Activated naive CD4-positive, alpha-beta T cell treated with anti-CD3 and anti-CD28 coated beads, Interleukin-2, amount 50 U/mL, for 24 hours (primary cell): ENCODE results near the gene KIN.
"Not testable (repeated sequence)": the region's sequence is repeated elsewhere in the genome, so short reads cannot be mapped to it uniquely, and the experiment has no call there.

Experiments used
- H3K27ac Mint-ChIP-seq: one replicate; pipeline ENCODE4 v1.8.0; 2021; ENCODE audit warnings: mild to moderate bottlenecking, mixed read lengths
- H3K27me3 Mint-ChIP-seq: one replicate; pipeline ENCODE4 v1.8.0; 2021; ENCODE audit warnings: mixed read lengths
- H3K36me3 Mint-ChIP-seq: one replicate; pipeline ENCODE4 v1.8.0; 2021; ENCODE audit warnings: mixed read lengths
- H3K4me1 Mint-ChIP-seq: one replicate; pipeline ENCODE4 v1.8.0; 2021; ENCODE audit warnings: mixed read lengths
- H3K4me3 Mint-ChIP-seq: one replicate; pipeline ENCODE4 v1.8.0; 2021; ENCODE audit warnings: mild to moderate bottlenecking, mixed read lengths
- H3K9me3 Mint-ChIP-seq: one replicate; pipeline ENCODE4 v1.8.0; 2021; ENCODE audit warnings: mixed read lengths

The KIN gene

GRCh38 chr10:7773845-7774801, 13.7 kb downstream of the KIN start:
- Mint-ChIP-seq H3K9me3 (no peaks in the 10 kb centered on the region), H3K36me3 (peaks cover 18% of the 10 kb centered on the region), H3K27me3 (no peaks in the 10 kb centered on the region), H3K27ac (no peak overlapping the region), H3K4me3 (no peak overlapping the region), H3K4me1 (no peaks in the 10 kb centered on the region)

- H3K36me3 Mint-ChIP-seq = peaks cover 12% of the 10 kb centered on the region
- H3K27me3 Mint-ChIP-seq = no peaks in the 10 kb centered on the region
These were observed 19.4 kb downstream of the KIN start for GRCh38 chr10:7768417-7768816.

GRCh38 chr10:7767209-7767608, 20.6 kb downstream of the KIN start:
- Mint-ChIP-seq H3K4me1 (no peaks in the 10 kb centered on the region), H3K36me3 (peaks cover 15% of the 10 kb centered on the region), H3K9me3 (no peaks in the 10 kb centered on the region), H3K27ac (no peak overlapping the region), H3K27me3 (no peaks in the 10 kb centered on the region), H3K4me3 (no peak overlapping the region)

More at GRCh38 chr10:7768417-7768816, 19.4 kb downstream of the KIN start:
- no peak overlapping the region for H3K4me3 Mint-ChIP-seq
- no peak overlapping the region for H3K27ac Mint-ChIP-seq
- no peaks in the 10 kb centered on the region for H3K4me1 Mint-ChIP-seq
- no peaks in the 10 kb centered on the region for H3K9me3 Mint-ChIP-seq

- H3K4me3 Mint-ChIP-seq = no peak overlapping the region
- H3K4me1 Mint-ChIP-seq = no peaks in the 10 kb centered on the region
- no peak overlapping the region for H3K27ac Mint-ChIP-seq
- no peaks in the 10 kb centered on the region for H3K9me3 Mint-ChIP-seq
- no peaks in the 10 kb centered on the region for H3K27me3 Mint-ChIP-seq
- H3K36me3 Mint-ChIP-seq = peaks cover 16% of the 10 kb centered on the region
These were observed 21.6 kb downstream of the KIN start for GRCh38 chr10:7766241-7766640.

GRCh38 chr10:7763929-7764328, 23.9 kb downstream of the KIN start:
- no peaks in the 10 kb centered on the region for H3K4me1 Mint-ChIP-seq
- H3K36me3 Mint-ChIP-seq = peaks cover 14% of the 10 kb centered on the region
- H3K27me3 Mint-ChIP-seq = no peaks in the 10 kb centered on the region
- H3K27ac Mint-ChIP-seq = no peak overlapping the region
- no peaks in the 10 kb centered on the region for H3K9me3 Mint-ChIP-seq
- H3K4me3 Mint-ChIP-seq = no peak overlapping the region

- Mint-ChIP-seq H3K4me3 (no peak overlapping the region), H3K9me3 (no peaks in the 10 kb centered on the region), H3K36me3 (peaks cover 26% of the 10 kb centered on the region), H3K27me3 (no peaks in the 10 kb centered on the region), H3K4me1 (no peaks in the 10 kb centered on the region), H3K27ac (no peak overlapping the region)
These were observed 31.3 kb downstream of the KIN start for GRCh38 chr10:7756360-7756992.

GRCh38 chr10:7755103-7755502, 32.7 kb downstream of the KIN start:
- H3K27me3 Mint-ChIP-seq = no peaks in the 10 kb centered on the region
- H3K9me3 Mint-ChIP-seq = no peaks in the 10 kb centered on the region
- no peak overlapping the region for H3K27ac Mint-ChIP-seq
- H3K36me3 Mint-ChIP-seq = peaks cover 26% of the 10 kb centered on the region
- H3K4me3 Mint-ChIP-seq = no peak overlapping the region
- H3K4me1 Mint-ChIP-seq = no peaks in the 10 kb centered on the region

GRCh38 chr10:7752251-7752650, 35.5 kb downstream of the KIN start:
- H3K36me3 Mint-ChIP-seq = peaks cover 16% of the 10 kb centered on the region
- no peaks in the 10 kb centered on the region for H3K4me1 Mint-ChIP-seq
- H3K27ac Mint-ChIP-seq = no peak overlapping the region
- H3K9me3 Mint-ChIP-seq = no peaks in the 10 kb centered on the region
- H3K4me3 Mint-ChIP-seq = no peak overlapping the region
- no peaks in the 10 kb centered on the region for H3K27me3 Mint-ChIP-seq

- Mint-ChIP-seq H3K27ac (no peak overlapping the region), H3K4me1 (no peaks in the 10 kb centered on the region), H3K4me3 (no peak overlapping the region), H3K27me3 (no peaks in the 10 kb centered on the region), H3K9me3 (no peaks in the 10 kb centered on the region), H3K36me3 (peaks cover 13% of the 10 kb centered on the region)
These were observed 37.6 kb downstream of the KIN start for GRCh38 chr10:7750222-7750621.

- not testable (repeated sequence) for H3K27me3 Mint-ChIP-seq, H3K4me1 Mint-ChIP-seq, H3K27ac Mint-ChIP-seq, H3K9me3 Mint-ChIP-seq, H3K4me3 Mint-ChIP-seq
- H3K36me3 Mint-ChIP-seq = peaks cover 12% of the 10 kb centered on the region
These were observed 39.2 kb downstream of the KIN start for GRCh38 chr10:7748637-7749036.

- no peak overlapping the region for H3K4me3 Mint-ChIP-seq
These were observed 43.5 kb downstream of the KIN start for GRCh38 chr10:7744307-7744706.

GRCh38 chr10:7738536-7739407, 49.0 kb downstream of the KIN start:
- Mint-ChIP-seq H3K4me1 (no peaks in the 10 kb centered on the region), H3K36me3 (no peaks in the 10 kb centered on the region), H3K4me3 (no peak overlapping the region), H3K27me3 (no peaks in the 10 kb centered on the region), H3K9me3 (no peaks in the 10 kb centered on the region), H3K27ac (no peak overlapping the region)

More at GRCh38 chr10:7744307-7744706, 43.5 kb downstream of the KIN start:
- H3K27ac Mint-ChIP-seq = no peak overlapping the region
- H3K9me3 Mint-ChIP-seq = no peaks in the 10 kb centered on the region
- peaks cover 5% of the 10 kb centered on the region for H3K36me3 Mint-ChIP-seq
- H3K27me3 Mint-ChIP-seq = no peaks in the 10 kb centered on the region
- H3K4me1 Mint-ChIP-seq = no peaks in the 10 kb centered on the region

GRCh38 chr10:7734821-7735220, 53.0 kb downstream of the KIN start:
- Mint-ChIP-seq H3K27ac (no peak overlapping the region), H3K4me1 (no peaks in the 10 kb centered on the region), H3K36me3 (peaks cover 2% of the 10 kb centered on the region), H3K27me3 (no peaks in the 10 kb centered on the region), H3K9me3 (no peaks in the 10 kb centered on the region), H3K4me3 (no peak overlapping the region)

GRCh38 chr10:7722927-7723529, 64.8 kb downstream of the KIN start:
- peaks cover 2% of the 10 kb centered on the region for H3K36me3 Mint-ChIP-seq
- H3K27ac Mint-ChIP-seq = no peak overlapping the region
- H3K4me3 Mint-ChIP-seq = no peak overlapping the region
- peaks cover 4% of the 10 kb centered on the region for H3K27me3 Mint-ChIP-seq
- no peaks in the 10 kb centered on the region for H3K4me1 Mint-ChIP-seq
- no peaks in the 10 kb centered on the region for H3K9me3 Mint-ChIP-seq

- Mint-ChIP-seq H3K27ac (no peak overlapping the region), H3K4me3 (no peak overlapping the region), H3K27me3 (peaks cover 3% of the 10 kb centered on the region), H3K4me1 (no peaks in the 10 kb centered on the region), H3K36me3 (peaks cover 2% of the 10 kb centered on the region), H3K9me3 (no peaks in the 10 kb centered on the region)
These were observed 67.3 kb downstream of the KIN start for GRCh38 chr10:7720478-7720877.
